Peyer's patch (tissue), 4 donors: ENCODE measurements around the gene MMEL1. TPM values are rescaled to one million over a fixed set of nuclear protein-coding genes. Genes with fewer than 3 reads are reported as not detected.
A peak's percentile ranks its signal among the peaks of the same experiment; 100 is the strongest.

Experiments used
- DNase-seq, 3 donors: peaks; one replicate each; pipeline ENCODE4 v3.0.0-alpha.2; 2017 to 2019
- H3K27ac ChIP-seq, 4 donors: fragments of 200-600 bp; sonication (generic); one replicate each; pipeline ENCODE4 v1.5.1; 2016 to 2019
- H3K27me3 ChIP-seq, 2 donors: fragments of 200-600 bp; sonication (generic); one replicate each; pipeline ENCODE4 v1.5.1; 2019
- H3K36me3 ChIP-seq, 3 donors: fragments of 200-600 bp; sonication (generic); one replicate each; pipeline ENCODE4 v1.5.1; 2016 to 2019
- H3K4me1 ChIP-seq, 4 donors: fragments of 200-600 bp; sonication (generic); one replicate each; pipeline ENCODE4 v1.5.1; 2016 to 2019
- H3K4me3 ChIP-seq, 4 donors: fragments of 200-600 bp; sonication (generic); 1 replicate in 3 of 4; 2 replicates in 1 of 4; pipeline ENCODE4 v1.5.1; 2016 to 2019; ENCODE audit warnings: mild to moderate bottlenecking in 1 of 4
- H3K9me3 ChIP-seq, 4 donors: fragments of 200-600 bp; sonication (generic); one replicate each; pipeline ENCODE4 v1.5.1; 2016 to 2019; ENCODE audit warnings: mild to moderate bottlenecking in 1 of 4
- POLR2A ChIP-seq, 2 donors: fragments of 450-650 bp; IDR thresholded peaks; one replicate each; pipeline ENCODE4 v1.5.1; 2017; ENCODE audit warnings: antibody characterized with exemption in 2 of 2, mild to moderate bottlenecking in 2 of 2, moderate library complexity in 2 of 2
- total RNA-seq, 4 donors: library from RNA; depleted of rRNA; stranded (reverse); fragments of >200 nt; gene quantifications; one replicate each; pipeline ENCODE4 v1.1.0, GENCODE V29; 2016
- TF ChIP-seq, protein P1 (sequence below), 6 experiments: fragments of 450-650 bp in 4 of 6; fragments of 200-600 bp in 2 of 6; sonication (generic) in 1 of 6; IDR thresholded peaks; one replicate each; pipeline ENCODE4 v1.5.1; 2017 to 2019; ENCODE audit warnings: antibody characterized with exemption in 6 of 6, mild to moderate bottlenecking in 3 of 6, moderate library complexity in 1 of 6

The MMEL1 gene
- total RNA-seq, 4 donors from 2014 or later: 7.4 to 51.7 (median 27.4) TPM

DNA sequence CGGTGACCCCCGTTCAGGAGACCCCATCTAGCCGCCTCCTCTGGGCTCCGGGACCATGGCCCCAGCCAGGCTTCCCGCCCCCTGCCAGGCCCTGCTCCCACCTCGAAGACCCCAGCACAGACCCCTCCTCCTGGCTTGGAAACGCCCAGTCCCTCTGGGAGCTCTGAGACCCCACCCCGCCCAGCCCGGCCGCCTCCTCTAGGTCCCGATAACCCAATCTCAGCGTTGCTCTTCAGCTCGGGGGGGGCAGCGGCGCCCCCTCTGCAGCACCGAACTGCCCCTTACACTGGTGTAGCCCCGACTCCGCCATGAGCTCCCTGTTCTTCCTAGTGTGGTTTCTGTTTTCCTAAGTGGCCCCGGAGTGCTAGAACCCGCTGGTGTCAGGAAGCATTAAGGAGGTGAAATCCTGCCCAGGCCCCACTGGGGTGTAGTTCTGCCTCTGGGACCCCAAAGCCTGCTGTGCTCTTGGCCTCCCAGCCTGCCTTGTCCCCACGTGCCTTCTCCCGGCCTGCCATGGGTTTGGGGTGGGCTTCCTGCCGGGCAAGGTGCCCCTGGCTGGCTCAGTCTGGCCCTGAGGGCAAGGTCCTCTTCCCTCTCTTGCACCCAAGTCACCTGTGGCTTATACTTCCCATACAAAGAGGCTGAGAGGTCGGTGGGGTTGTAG is 10.7 kb upstream of the MMEL1 start:
- Histone ChIP-seq H3K27ac (peak overlapping the region in 2 of 4 donors; percentile 86 to 98), H3K4me3 (peak overlapping the region; percentile 61 to 92 (median 80))
- DNase-seq: peak in 2 of 3 donors; percentile 43 to 46

DNA sequence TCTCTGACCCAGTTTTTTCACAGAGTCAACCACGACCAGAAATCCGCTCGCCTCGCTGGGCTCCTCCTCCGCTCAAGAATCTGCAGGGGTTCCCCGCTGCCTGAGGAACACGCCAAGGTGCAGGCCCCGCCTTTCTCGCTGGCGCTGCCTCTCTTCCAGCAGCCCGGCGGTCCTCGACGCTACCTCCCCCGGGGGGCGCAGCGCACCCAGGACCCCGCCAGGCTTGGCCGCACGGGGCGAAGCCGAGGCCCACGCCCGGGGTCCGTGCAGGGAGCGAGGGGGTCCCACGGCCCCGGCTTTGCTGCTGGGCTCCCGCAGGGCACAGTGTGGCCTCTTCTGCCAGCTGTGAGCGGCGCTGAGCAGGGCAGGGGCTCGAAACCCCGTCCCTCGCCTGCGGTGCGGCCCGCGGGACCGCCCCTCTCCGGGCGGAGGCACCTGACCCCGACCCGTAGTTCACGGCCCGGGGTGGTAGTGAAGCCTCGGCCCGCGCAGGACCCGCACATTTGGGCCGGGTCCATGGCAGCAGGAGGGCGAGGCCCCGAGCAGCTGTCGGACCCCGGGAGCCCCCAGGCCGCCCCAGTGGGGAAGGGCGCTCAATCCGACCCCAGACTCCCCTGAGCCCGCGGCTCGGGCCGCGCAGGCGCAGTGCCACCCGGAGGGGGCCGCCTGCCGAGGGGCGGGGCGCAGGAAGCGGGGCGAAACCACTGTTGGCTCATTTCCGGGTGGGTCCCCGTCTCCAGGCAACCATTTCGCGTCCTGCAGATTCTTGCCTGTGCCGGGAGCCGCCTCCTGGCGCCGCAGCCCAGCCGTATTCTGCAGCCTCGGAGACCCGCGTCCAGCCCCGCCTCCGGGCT is 10.0 kb upstream of the MMEL1 start:
- H3K36me3 ChIP-seq: no peaks in the 10 kb centered on the region
- H3K9me3 ChIP-seq: peaks cover 0 to 15% (median 0%) of the 10 kb centered on the region in 4 donors
- peaks cover 0 to 21% (median 13%) of the 10 kb centered on the region in 4 donors for H3K4me1 ChIP-seq
- H3K27me3 ChIP-seq: no peaks in the 10 kb centered on the region
- H3K27ac ChIP-seq: peak overlapping the region; percentile 84 to 98 (median 88)
- DNase-seq: peak; percentile 90 to 97 (median 90)
- TF ChIP-seq, protein P1, sequence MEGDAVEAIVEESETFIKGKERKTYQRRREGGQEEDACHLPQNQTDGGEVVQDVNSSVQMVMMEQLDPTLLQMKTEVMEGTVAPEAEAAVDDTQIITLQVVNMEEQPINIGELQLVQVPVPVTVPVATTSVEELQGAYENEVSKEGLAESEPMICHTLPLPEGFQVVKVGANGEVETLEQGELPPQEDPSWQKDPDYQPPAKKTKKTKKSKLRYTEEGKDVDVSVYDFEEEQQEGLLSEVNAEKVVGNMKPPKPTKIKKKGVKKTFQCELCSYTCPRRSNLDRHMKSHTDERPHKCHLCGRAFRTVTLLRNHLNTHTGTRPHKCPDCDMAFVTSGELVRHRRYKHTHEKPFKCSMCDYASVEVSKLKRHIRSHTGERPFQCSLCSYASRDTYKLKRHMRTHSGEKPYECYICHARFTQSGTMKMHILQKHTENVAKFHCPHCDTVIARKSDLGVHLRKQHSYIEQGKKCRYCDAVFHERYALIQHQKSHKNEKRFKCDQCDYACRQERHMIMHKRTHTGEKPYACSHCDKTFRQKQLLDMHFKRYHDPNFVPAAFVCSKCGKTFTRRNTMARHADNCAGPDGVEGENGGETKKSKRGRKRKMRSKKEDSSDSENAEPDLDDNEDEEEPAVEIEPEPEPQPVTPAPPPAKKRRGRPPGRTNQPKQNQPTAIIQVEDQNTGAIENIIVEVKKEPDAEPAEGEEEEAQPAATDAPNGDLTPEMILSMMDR (IDR thresholded peaks at IDR 0.05): peak in 4 of 6 experiments; percentile 0 to 40 (median 22)
- TF ChIP-seq POLR2A (IDR thresholded peaks at IDR 0.05): peak; percentile 50
- H3K4me3 ChIP-seq: peak overlapping the region; percentile 61 to 92 (median 80)

More for the DNA sequence above, 10.7 kb upstream of the MMEL1 start:
- Histone ChIP-seq H3K27me3 (no peaks in the 10 kb centered on the region), H3K4me1 (peaks cover 0 to 21% (median 13%) of the 10 kb centered on the region in 4 donors), H3K36me3 (no peaks in the 10 kb centered on the region), H3K9me3 (peaks cover 0 to 19% (median 4%) of the 10 kb centered on the region in 4 donors)
- no peak for TF ChIP-seq POLR2A (IDR thresholded peaks at IDR 0.05)
- TF ChIP-seq, protein P1 (IDR thresholded peaks at IDR 0.05): no peak

DNA sequence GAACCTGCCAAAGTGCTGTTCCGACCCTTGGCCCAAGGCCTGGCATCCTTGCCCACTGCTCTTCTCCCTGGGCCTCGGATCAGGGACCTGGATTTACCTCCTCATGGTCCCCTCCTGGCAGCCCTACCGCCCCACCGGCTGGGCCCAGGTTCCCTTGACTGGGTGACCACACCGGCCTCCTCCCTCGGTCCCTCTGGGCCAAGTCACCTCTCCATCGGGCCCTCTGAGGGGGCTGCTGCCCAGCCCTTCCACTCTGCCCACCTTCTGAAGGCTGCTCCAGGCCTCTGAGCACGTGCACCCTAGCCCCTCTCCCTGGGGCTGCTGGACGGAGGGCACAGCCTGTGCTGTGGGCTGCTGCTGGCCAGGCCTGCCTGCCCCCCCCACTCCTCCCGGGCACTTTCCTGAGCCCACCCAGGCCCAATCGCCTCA is 9.3 kb upstream of the MMEL1 start:
- Histone ChIP-seq H3K9me3 (peaks cover 0 to 11% (median 0%) of the 10 kb centered on the region in 4 donors), H3K4me3 (peak overlapping the region; percentile 61 to 92 (median 80)), H3K4me1 (peaks cover 0 to 21% (median 13%) of the 10 kb centered on the region in 4 donors), H3K27ac (peak overlapping the region in 3 of 4 donors; percentile 84 to 98 (median 86)), H3K36me3 (no peaks in the 10 kb centered on the region), H3K27me3 (no peaks in the 10 kb centered on the region)
- TF ChIP-seq, protein P1 (IDR thresholded peaks at IDR 0.05): no peak
- no peak for TF ChIP-seq POLR2A (IDR thresholded peaks at IDR 0.05)
- peak in 1 of 3 donors; percentile 45 for DNase-seq

DNA sequence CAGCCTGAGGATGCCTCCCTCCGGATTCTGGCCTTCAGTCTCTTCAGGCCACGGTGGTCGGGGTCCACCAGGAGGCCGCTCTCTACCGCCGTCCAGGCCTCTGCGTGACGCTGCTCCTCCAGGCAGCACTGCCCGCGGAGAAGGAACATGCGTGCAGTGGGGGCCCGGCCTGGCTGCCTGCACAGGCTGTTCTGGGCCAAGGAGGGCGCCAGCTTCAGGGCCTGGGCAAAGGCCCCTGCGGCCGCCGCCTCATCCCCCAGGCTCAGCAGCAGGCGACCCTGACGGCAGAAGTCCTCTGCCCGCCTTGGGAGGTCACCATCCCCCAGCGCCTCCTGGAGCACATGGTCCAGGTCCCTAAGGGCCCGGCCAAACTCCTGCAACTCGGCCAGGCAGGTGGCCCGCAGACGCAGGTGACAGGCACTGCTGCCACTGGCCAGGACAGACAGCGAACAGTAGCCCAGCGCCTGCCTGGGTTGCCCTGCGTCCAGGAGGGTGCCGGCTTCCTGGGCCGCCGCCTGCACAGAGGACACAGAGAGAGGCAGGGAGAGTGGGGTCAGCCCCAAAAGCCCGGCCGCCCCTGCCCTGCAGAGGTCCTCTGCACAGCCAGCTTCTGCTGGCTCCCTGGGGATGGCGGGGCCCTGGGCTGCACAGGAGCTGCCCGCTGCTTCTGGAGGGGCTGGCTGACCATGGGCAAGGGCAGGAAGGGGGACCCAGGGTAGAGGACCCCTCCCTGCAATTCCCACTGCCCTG is 8.7 kb upstream of the MMEL1 start:
- H3K27ac ChIP-seq: no peak overlapping the region
- TF ChIP-seq, protein P1 (IDR thresholded peaks at IDR 0.05): no peak
- TF ChIP-seq POLR2A (IDR thresholded peaks at IDR 0.05): no peak

DNA sequence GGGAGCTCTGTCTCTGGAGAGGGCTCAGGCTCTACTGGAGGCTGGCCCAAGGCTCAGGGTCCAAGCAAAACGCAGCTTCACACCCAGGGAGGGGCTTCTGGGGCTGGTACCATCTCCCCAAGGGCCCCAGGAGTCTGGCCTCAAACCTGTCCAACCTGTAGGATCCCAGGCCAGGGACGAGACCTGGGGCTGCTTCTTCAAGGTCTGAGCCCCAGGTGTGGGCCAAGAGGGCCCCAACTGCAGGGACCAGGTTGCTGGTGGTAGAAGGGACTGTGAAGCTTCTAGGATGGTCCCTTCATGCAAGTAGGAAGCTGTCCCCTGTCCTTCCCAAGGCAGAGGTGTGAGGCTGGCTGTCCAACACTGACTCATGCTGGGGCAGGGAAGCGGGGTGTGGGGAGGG is 7.8 kb upstream of the MMEL1 start:
- H3K36me3 ChIP-seq: no peaks in the 10 kb centered on the region
- H3K4me3 ChIP-seq: no peak overlapping the region
- H3K4me1 ChIP-seq: peaks cover 0 to 21% (median 13%) of the 10 kb centered on the region in 4 donors
- H3K9me3 ChIP-seq: peaks cover 0 to 7% (median 0%) of the 10 kb centered on the region in 4 donors
- DNase-seq: peak in 1 of 3 donors; percentile 37
- no peak overlapping the region for H3K27ac ChIP-seq
- H3K27me3 ChIP-seq: no peaks in the 10 kb centered on the region
- no peak for TF ChIP-seq POLR2A (IDR thresholded peaks at IDR 0.05)
- TF ChIP-seq, protein P1 (IDR thresholded peaks at IDR 0.05): no peak

More for the DNA sequence above, 8.7 kb upstream of the MMEL1 start:
- H3K4me1 ChIP-seq: peaks cover 0 to 21% (median 13%) of the 10 kb centered on the region in 4 donors
- H3K27me3 ChIP-seq: no peaks in the 10 kb centered on the region
- no peaks in the 10 kb centered on the region for H3K36me3 ChIP-seq
- peak in 2 of 3 donors; percentile 44 to 51 for DNase-seq
- H3K4me3 ChIP-seq: peak overlapping the region; percentile 61 to 92 (median 80)
- H3K9me3 ChIP-seq: peaks cover 0 to 6% (median 2%) of the 10 kb centered on the region in 4 donors
